Spleen (tissue), 7 donors: Measurements from ENCODE around the gene BRCA1.

Source experiments
- CTCF ChIP-seq, 11 experiments: fragments of 200-600 bp in 7 of 11; fragments of 450-650 bp in 4 of 11; sonication (generic) in 4 of 11; IDR thresholded peaks in 8 of 11; conservative IDR thresholded peaks in 3 of 11; 1 replicate in 7 of 11; 2 replicates in 4 of 11; pipeline versions ENCODE4 v1.4.0 to v1.8.0; 2016 to 2021; ENCODE audit warnings: antibody characterized with exemption in 11 of 11, inconsistent platforms in 4 of 11, mild to moderate bottlenecking in 1 of 11
- POLR2A ChIP-seq, 3 donors: fragments of 450-650 bp; IDR thresholded peaks; one replicate each; pipeline ENCODE4 v1.5.1; 2017; ENCODE audit warnings: antibody characterized with exemption in 3 of 3, mild to moderate bottlenecking in 1 of 3
- POLR2AphosphoS5 ChIP-seq, 3 donors: sonication (generic); formaldehyde crosslinking; IDR thresholded peaks; one replicate each; pipeline ENCODE4 v1.5.1; 2017; ENCODE audit warnings: antibody characterized with exemption in 3 of 3
- donor health status: DM: no; HTN: no; CAD: no; lungs with moderate emphysema.
- donor health status: DM: no; HTN: no; CAD: no.
- donor health status: DM: no; HTN: no; CAD: no.

- TF ChIP-seq POLR2A (IDR thresholded peaks at IDR 0.05), result no peak
- no peak for TF ChIP-seq CTCF (IDR thresholded peaks at IDR 0.05 in 8 of 11, conservative IDR thresholded peaks at IDR 0.05 in 3 of 11)
- TF ChIP-seq POLR2AphosphoS5 (IDR thresholded peaks at IDR 0.05), result no peak
These were observed 21.5 kb upstream of the BRCA1 start for GRCh38 chr17:43146649-43147048.
